ENCODE measurements around the gene CELF5.

GRCh38 chr19:3314962-3315675 lies 90.7 kb downstream of the CELF5 start:
- no peak for TF ChIP-seq POLR2A (IDR thresholded peaks at IDR 0.05; ENCODE audit: low read depth, low read length)
- TF ChIP-seq POLR2AphosphoS5 (IDR thresholded peaks at IDR 0.05; ENCODE audit: low read depth, low read length): no peak
- no peak for TF ChIP-seq TAF1 (IDR thresholded peaks at IDR 0.05; ENCODE audit: borderline replicate concordance, low read depth, low read length)
